HCT116 (cell line): ENCODE results near the gene MMS22L. TPM values are rescaled to one million over a fixed set of nuclear protein-coding genes. Genes with fewer than 3 reads are reported as not detected.

ENCODE experiments used
- ATAC-seq: fragments of 200-7000 bp; cut with Tn5 transposase; 2 replicates; pipeline ENCODE4 v1.9.1; 2020; ENCODE audit warnings: mild to moderate bottlenecking, moderate library complexity
- BruUV-seq: library from RNA; stranded (reverse); fragments of 400-500 nt; replicated peaks from 2 replicates; lab custom pipeline; 2021; lab: Mats Ljungman, UMichigan
- CTCF ChIA-PET: fragments of 300-600 bp; sonication (Branson Sonifier 250); formaldehyde crosslinking; loops from one replicate; lab custom pipeline; 2021; ENCODE audit warnings: antibody characterized with exemption; lab: Charles Lee
- POLR2A ChIA-PET: fragments of 300-600, 350-600 bp; sonication (Branson Sonifier 250); formaldehyde crosslinking; loops from one replicate; lab custom pipeline; 2021; ENCODE audit warnings: antibody characterized with exemption; lab: Charles Lee
- RAD21 ChIA-PET, 2 experiments: fragments of 300-600 bp; sonication (Branson Sonifier 250); formaldehyde crosslinking; loops; one replicate each; lab custom pipeline; 2023; ENCODE audit warnings: low total read pairs in 2 of 2; ENCODE audit not compliant: uncharacterized antibody in 2 of 2, unreplicated experiment in 2 of 2, low non-redundant PET in 1 of 2; lab: Charles Lee
- DNase-seq: peaks from one replicate; pipeline ENCODE4 v3.0.0-alpha.2; 2010; ENCODE audit warnings: low read depth, low spot score
- H2AFZ ChIP-seq: fragments of 200-600 bp; shearing (Covaris generic), sonication (generic); 2 replicates; pipeline ENCODE4 v1.6.1; 2017; ENCODE audit warnings: low read depth, mixed run types, mixed read lengths, antibody characterized with exemption, low read length; ENCODE audit not compliant: poor library complexity, severe bottlenecking
- H3K27ac ChIP-seq: 2 replicates; pipeline ENCODE4 v1.5.1; 2012; ENCODE audit warnings: low read depth, low read length
- H3K27me3 ChIP-seq: fragments of 200-600 bp; sonication (generic); 2 replicates; pipeline ENCODE4 v1.6.1; 2016; ENCODE audit warnings: mixed run types, low read length, mixed read lengths; ENCODE audit not compliant: insufficient read depth
- H3K36me3 ChIP-seq, 2 experiments: fragments of 200-500 bp in 1 of 2; fragments of 200-600 bp in 1 of 2; sonication (Bioruptor generic) in 1 of 2; sonication (generic) in 1 of 2; 2 replicates each; pipeline versions ENCODE4 v1.5.1 to v1.6.1; 2014 to 2016; ENCODE audit warnings: low read length in 2 of 2, inconsistent platforms in 1 of 2, mixed read lengths in 1 of 2, mixed run types in 1 of 2; ENCODE audit not compliant: insufficient read depth in 2 of 2, control insufficient read depth in 1 of 2
- H3K4me1 ChIP-seq, 2 experiments: fragments of 200-600 bp in 1 of 2; sonication (generic) in 1 of 2; 2 replicates each; pipeline versions ENCODE4 v1.5.1 to v1.6.1; 2012 to 2017; ENCODE audit warnings: low read length in 2 of 2, inconsistent platforms in 1 of 2, mild to moderate bottlenecking in 1 of 2, mixed read lengths in 1 of 2, mixed run types in 1 of 2, moderate library complexity in 1 of 2; ENCODE audit not compliant: insufficient read depth in 2 of 2, control insufficient read depth in 1 of 2
- H3K4me2 ChIP-seq: fragments of 200-600 bp; sonication (generic); 2 replicates; pipeline ENCODE4 v1.6.1; 2017; ENCODE audit warnings: mixed run types, low read length, mixed read lengths
- H3K4me3 ChIP-seq, 2 experiments: fragments of 200-600 bp in 1 of 2; sonication (generic) in 1 of 2; replicated peaks in 1 of 2; 2 replicates each; pipeline ENCODE4 v1.5.1; 2011 to 2016; ENCODE audit warnings: low read length in 2 of 2, control low read depth in 1 of 2, low read depth in 1 of 2, mild to moderate bottlenecking in 1 of 2, mixed read lengths in 1 of 2, mixed run types in 1 of 2
- H3K79me2 ChIP-seq: fragments of 200-600 bp; sonication (generic); 2 replicates; pipeline ENCODE4 v1.6.1; 2017; ENCODE audit warnings: mild to moderate bottlenecking, mixed run types, low read length, moderate library complexity, mixed read lengths; ENCODE audit not compliant: insufficient read depth
- H3K9ac ChIP-seq: fragments of 200-600 bp; sonication (generic); 2 replicates; pipeline ENCODE4 v1.6.1; 2016; ENCODE audit warnings: low read length, mixed read lengths
- H3K9me2 ChIP-seq: fragments of 200-600 bp; sonication (generic), shearing (Covaris generic); 2 replicates; pipeline ENCODE4 v1.6.1; 2017; ENCODE audit warnings: mixed run types, mild to moderate bottlenecking, moderate library complexity; ENCODE audit not compliant: insufficient read depth
- H3K9me3 ChIP-seq, 2 experiments: fragments of 200-500 bp in 1 of 2; fragments of 200-600 bp in 1 of 2; sonication (Bioruptor generic) in 1 of 2; sonication (generic) in 1 of 2; 2 replicates each; pipeline ENCODE4 v1.6.1; 2014 to 2017; ENCODE audit warnings: low read length in 2 of 2, mixed read lengths in 2 of 2, inconsistent platforms in 1 of 2, low read depth in 1 of 2, mild to moderate bottlenecking in 1 of 2, mixed run types in 1 of 2, moderate library complexity in 1 of 2; ENCODE audit not compliant: control insufficient read depth in 1 of 2, insufficient read depth in 1 of 2
- H4K20me1 ChIP-seq: fragments of 200-600 bp; sonication (generic), shearing (Covaris generic); 2 replicates; pipeline ENCODE4 v1.6.1; 2017; ENCODE audit warnings: mixed run types, mild to moderate bottlenecking, moderate library complexity; ENCODE audit not compliant: insufficient read depth
- CEBPB ChIP-seq: IDR thresholded peaks from 2 replicates; pipeline ENCODE4 v1.6.1; 2012; ENCODE audit warnings: low read depth
- EGR1 ChIP-seq: IDR thresholded peaks from 2 replicates; pipeline ENCODE4 v1.6.1; 2012; ENCODE audit warnings: low read depth
- ELF1 ChIP-seq: IDR thresholded peaks from 2 replicates; pipeline ENCODE4 v1.6.1; 2012; ENCODE audit warnings: low read depth, borderline replicate concordance
- EZH2phosphoT487 ChIP-seq: fragments of 200-600 bp; IDR thresholded peaks from 2 replicates; pipeline ENCODE4 v1.6.1; 2018; ENCODE audit warnings: antibody characterized with exemption, borderline replicate concordance
- POLR2A ChIP-seq: IDR thresholded peaks from 2 replicates; pipeline ENCODE4 v1.7.0; 2011; ENCODE audit warnings: borderline replicate concordance; ENCODE audit not compliant: insufficient read depth, insufficient read length; ENCODE audit errors: extremely low read depth
- POLR2AphosphoS5 ChIP-seq: IDR thresholded peaks from 2 replicates; pipeline ENCODE4 v1.6.1; 2011; ENCODE audit warnings: mild to moderate bottlenecking, low read depth, low read length, moderate library complexity
- RAD21 ChIP-seq: IDR thresholded peaks from 2 replicates; pipeline ENCODE4 v1.6.1; 2012; ENCODE audit warnings: low read depth, mild to moderate bottlenecking
- SIN3A ChIP-seq: IDR thresholded peaks from 2 replicates; pipeline ENCODE4 v1.6.1; 2012; ENCODE audit warnings: low read depth
- SP1 ChIP-seq: IDR thresholded peaks from 2 replicates; pipeline ENCODE4 v1.6.1; 2012; ENCODE audit warnings: low read depth
- SRF ChIP-seq: IDR thresholded peaks from 2 replicates; pipeline ENCODE4 v1.6.1; 2012; ENCODE audit warnings: low read depth
- TCF7L2 ChIP-seq: IDR thresholded peaks from 2 replicates; pipeline ENCODE4 v1.7.0; 2011; ENCODE audit warnings: borderline replicate concordance, inconsistent platforms; ENCODE audit not compliant: insufficient read depth, insufficient read length; ENCODE audit errors: extremely low read depth
- YY1 ChIP-seq: IDR thresholded peaks from 2 replicates; pipeline ENCODE4 v1.6.1; 2011; ENCODE audit warnings: low read length, low read depth, moderate library complexity, mild to moderate bottlenecking; ENCODE audit not compliant: insufficient replicate concordance; ENCODE audit errors: extremely low read depth
- ZFX ChIP-seq: fragments of 450-650 bp; IDR thresholded peaks from 2 replicates; pipeline ENCODE4 v1.6.1; 2017
- intact Hi-C: fragments of 100-400 bp; cut with micrococcal nuclease; formaldehyde crosslinking; loops from 2 replicates; pipeline ENCODE4 v1.10.0; 2022
- total RNA-seq: library from RNA; stranded (reverse); gene quantifications from one replicate; pipeline ENCODE4 v1.2.1, GENCODE V29; 2021; ENCODE audit not compliant: unreplicated experiment
- TF ChIP-seq, protein P1 (sequence below): IDR thresholded peaks from 2 replicates; pipeline ENCODE4 v1.6.1; 2012
- TF ChIP-seq, protein P2 (sequence below), 3 experiments: fragments of 200-600 bp in 1 of 3; sonication (generic) in 1 of 3; IDR thresholded peaks in 2 of 3; conservative IDR thresholded peaks in 1 of 3; 2 replicates each; pipeline ENCODE4 v1.5.1; 2012 to 2017; ENCODE audit warnings: low read depth in 2 of 3, low read length in 2 of 3, antibody characterized with exemption in 1 of 3, borderline replicate concordance in 1 of 3, control low read depth in 1 of 3, mild to moderate bottlenecking in 1 of 3, mixed read lengths in 1 of 3, mixed run types in 1 of 3, moderate library complexity in 1 of 3; ENCODE audit not compliant: insufficient read depth in 1 of 3
- TF ChIP-seq, protein P3 (sequence below): IDR thresholded peaks from 2 replicates; pipeline ENCODE4 v1.6.1; 2012

MMS22L gene
- total RNA-seq, 1 experiment from 2014 or later, result 44.1 TPM

DNA sequence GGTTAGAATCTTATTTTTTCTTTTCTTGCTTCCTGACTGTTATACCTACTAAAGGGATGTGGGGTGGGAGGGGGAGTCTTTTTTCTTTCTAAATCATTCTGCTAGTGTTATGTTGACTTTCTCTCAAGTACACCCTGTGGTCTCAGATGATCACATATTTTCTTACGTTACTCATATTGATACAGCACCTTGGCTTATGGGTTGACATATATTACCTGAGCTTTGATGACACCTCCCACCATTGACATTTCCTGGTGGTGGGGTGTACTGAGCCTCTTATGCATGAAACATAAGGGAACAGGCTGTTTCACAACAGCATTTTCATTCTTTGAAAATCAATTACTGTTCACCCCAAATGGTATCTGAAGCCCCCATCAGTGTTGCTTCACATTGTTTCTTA is 169.8 kb downstream of the MMS22L start:
- no peak overlapping the region for H2AFZ ChIP-seq
- POLR2A ChIA-PET, result no interaction called here
- no peaks in the 10 kb centered on the region for H3K9me3 ChIP-seq
- H3K27ac ChIP-seq, result no peak overlapping the region
- ATAC-seq (no peak), DNase-seq (no peak)
- no peak overlapping the region for H3K4me3 ChIP-seq
- H3K4me1 ChIP-seq, result no peaks in the 10 kb centered on the region
- BruUV-seq, result no TSS peak
- CTCF ChIA-PET, result no interaction called here
- no peaks in the 10 kb centered on the region for H3K27me3 ChIP-seq
- intact Hi-C loops, result no loop called here
- no peak overlapping the region for H3K9ac ChIP-seq
- RAD21 ChIA-PET, result no interaction called here
- no peak overlapping the region for H3K4me2 ChIP-seq
- H3K36me3 ChIP-seq, result no peaks in the 10 kb centered on the region
- TF ChIP-seq SIN3A (no peak), EZH2phosphoT487 (no peak), YY1 (no peak), EGR1 (no peak), ZFX (no peak), SP1 (no peak), POLR2AphosphoS5 (no peak)
- no peaks in the 10 kb centered on the region for H3K9me2 ChIP-seq
- H4K20me1 ChIP-seq, result no peaks in the 10 kb centered on the region
- H3K79me2 ChIP-seq, result no peaks in the 10 kb centered on the region

DNA sequence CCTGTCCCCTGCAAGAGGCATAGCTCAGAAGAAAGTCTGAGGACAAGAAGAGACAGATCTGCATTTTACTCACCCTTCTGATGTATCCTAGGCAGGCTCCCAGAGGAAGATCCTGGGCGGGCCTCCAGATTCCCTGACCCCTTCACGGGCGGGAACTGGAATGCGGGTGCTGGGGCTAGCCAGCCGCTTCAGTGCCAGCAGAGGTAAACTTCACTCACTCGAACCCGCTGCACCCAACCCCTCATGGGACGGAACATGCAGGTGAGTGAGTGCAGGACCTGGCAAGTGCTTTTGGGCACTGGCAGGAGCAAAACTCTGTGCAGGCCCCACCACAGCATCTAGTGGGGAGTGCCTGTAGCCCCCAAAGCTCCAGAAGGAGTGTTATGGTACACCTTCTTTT is 171.8 kb downstream of the MMS22L start:
- Histone ChIP-seq H3K4me3 (no peak overlapping the region), H3K79me2 (no peaks in the 10 kb centered on the region), H3K4me2 (no peak overlapping the region), H3K36me3 (no peaks in the 10 kb centered on the region), H4K20me1 (no peaks in the 10 kb centered on the region), H3K4me1 (no peaks in the 10 kb centered on the region), H3K27me3 (no peaks in the 10 kb centered on the region), H3K9me3 (no peaks in the 10 kb centered on the region), H2AFZ (no peak overlapping the region), H3K9ac (no peak overlapping the region), H3K9me2 (no peaks in the 10 kb centered on the region), H3K27ac (no peak overlapping the region)
- DNase-seq (no peak), ATAC-seq (no peak)
- TF ChIP-seq TCF7L2 (no peak), ELF1 (no peak), SRF (no peak), YY1 (no peak), RAD21 (no peak), POLR2A (no peak), CEBPB (no peak), POLR2AphosphoS5 (no peak)
- TF ChIP-seq, protein P1, sequence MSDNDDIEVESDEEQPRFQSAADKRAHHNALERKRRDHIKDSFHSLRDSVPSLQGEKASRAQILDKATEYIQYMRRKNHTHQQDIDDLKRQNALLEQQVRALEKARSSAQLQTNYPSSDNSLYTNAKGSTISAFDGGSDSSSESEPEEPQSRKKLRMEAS, result no peak
- TF ChIP-seq, protein P2, sequence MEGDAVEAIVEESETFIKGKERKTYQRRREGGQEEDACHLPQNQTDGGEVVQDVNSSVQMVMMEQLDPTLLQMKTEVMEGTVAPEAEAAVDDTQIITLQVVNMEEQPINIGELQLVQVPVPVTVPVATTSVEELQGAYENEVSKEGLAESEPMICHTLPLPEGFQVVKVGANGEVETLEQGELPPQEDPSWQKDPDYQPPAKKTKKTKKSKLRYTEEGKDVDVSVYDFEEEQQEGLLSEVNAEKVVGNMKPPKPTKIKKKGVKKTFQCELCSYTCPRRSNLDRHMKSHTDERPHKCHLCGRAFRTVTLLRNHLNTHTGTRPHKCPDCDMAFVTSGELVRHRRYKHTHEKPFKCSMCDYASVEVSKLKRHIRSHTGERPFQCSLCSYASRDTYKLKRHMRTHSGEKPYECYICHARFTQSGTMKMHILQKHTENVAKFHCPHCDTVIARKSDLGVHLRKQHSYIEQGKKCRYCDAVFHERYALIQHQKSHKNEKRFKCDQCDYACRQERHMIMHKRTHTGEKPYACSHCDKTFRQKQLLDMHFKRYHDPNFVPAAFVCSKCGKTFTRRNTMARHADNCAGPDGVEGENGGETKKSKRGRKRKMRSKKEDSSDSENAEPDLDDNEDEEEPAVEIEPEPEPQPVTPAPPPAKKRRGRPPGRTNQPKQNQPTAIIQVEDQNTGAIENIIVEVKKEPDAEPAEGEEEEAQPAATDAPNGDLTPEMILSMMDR (IDR thresholded peaks at IDR 0.05 in 2 of 3, conservative IDR thresholded peaks at IDR 0.05 in 1 of 3; ENCODE audit: borderline replicate concordance in 1 of 3, insufficient read depth in 1 of 3, low read depth in 2 of 3, low read length in 2 of 3), result no peak
- TF ChIP-seq, protein P3, sequence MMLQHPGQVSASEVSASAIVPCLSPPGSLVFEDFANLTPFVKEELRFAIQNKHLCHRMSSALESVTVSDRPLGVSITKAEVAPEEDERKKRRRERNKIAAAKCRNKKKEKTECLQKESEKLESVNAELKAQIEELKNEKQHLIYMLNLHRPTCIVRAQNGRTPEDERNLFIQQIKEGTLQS, result no peak
- BruUV-seq, result no TSS peak
- ChIA-PET POLR2A (no interaction called here), CTCF (no interaction called here), RAD21 (no interaction called here)
- intact Hi-C loops, result no loop called here
